GM23338 (cell line): Measurements from ENCODE around the gene FHAD1.

Experiments used
- CREB1 ChIP-seq: fragments of 250-450 bp; sonication (Bioruptor Pico); IDR thresholded peaks from 2 replicates; pipeline ENCODE4 v1.5.0; 2020; ENCODE audit warnings: low read depth, mild to moderate bottlenecking, moderate library complexity
- EZH2 ChIP-seq: fragments of 200-600 bp; sonication (generic); IDR thresholded peaks from one replicate; pipeline ENCODE4 v1.8.0; 2017; ENCODE audit warnings: antibody characterized with exemption, mild to moderate bottlenecking, low read depth; ENCODE audit not compliant: unreplicated experiment
- EZH2phosphoT487 ChIP-seq: fragments of 200-600 bp; sonication (generic); IDR thresholded peaks from one replicate; pipeline ENCODE4 v1.8.1; 2018; ENCODE audit warnings: antibody characterized with exemption; ENCODE audit not compliant: unreplicated experiment
- JUNB ChIP-seq: IDR thresholded peaks from one replicate; pipeline ENCODE4 v1.6.1; 2016; ENCODE audit warnings: antibody characterized with exemption; ENCODE audit not compliant: unreplicated experiment
- NANOG ChIP-seq: IDR thresholded peaks from 2 replicates; pipeline ENCODE4 v1.6.1; 2016; ENCODE audit warnings: antibody characterized with exemption, borderline replicate concordance
- POLR2AphosphoS5 ChIP-seq: IDR thresholded peaks from 2 replicates; pipeline ENCODE4 v1.6.1; 2016; ENCODE audit warnings: antibody characterized with exemption, low read depth
- TF ChIP-seq, protein P1 (sequence below), 2 experiments: fragments of 200-600 bp in 1 of 2; sonication (generic) in 1 of 2; conservative IDR thresholded peaks; 2 replicates each; pipeline versions ENCODE4 v1.5.1 to v1.6.1; 2016 to 2017; ENCODE audit warnings: antibody characterized with exemption in 2 of 2, low read depth in 2 of 2, mild to moderate bottlenecking in 2 of 2, moderate library complexity in 1 of 2
- TF ChIP-seq, protein P2 (sequence below): IDR thresholded peaks from one replicate; pipeline ENCODE4 v1.6.1; 2018; ENCODE audit warnings: antibody characterized with exemption; ENCODE audit not compliant: unreplicated experiment
- TF ChIP-seq, protein P3 (sequence below): IDR thresholded peaks from 2 replicates; pipeline ENCODE4 v1.6.1; 2016; ENCODE audit warnings: antibody characterized with exemption
- TF ChIP-seq, protein P4 (sequence below): fragments of 250-450 bp; sonication (Bioruptor Pico); IDR thresholded peaks from 2 replicates; pipeline ENCODE4 v1.5.0; 2020; ENCODE audit warnings: mild to moderate bottlenecking, moderate library complexity

DNA sequence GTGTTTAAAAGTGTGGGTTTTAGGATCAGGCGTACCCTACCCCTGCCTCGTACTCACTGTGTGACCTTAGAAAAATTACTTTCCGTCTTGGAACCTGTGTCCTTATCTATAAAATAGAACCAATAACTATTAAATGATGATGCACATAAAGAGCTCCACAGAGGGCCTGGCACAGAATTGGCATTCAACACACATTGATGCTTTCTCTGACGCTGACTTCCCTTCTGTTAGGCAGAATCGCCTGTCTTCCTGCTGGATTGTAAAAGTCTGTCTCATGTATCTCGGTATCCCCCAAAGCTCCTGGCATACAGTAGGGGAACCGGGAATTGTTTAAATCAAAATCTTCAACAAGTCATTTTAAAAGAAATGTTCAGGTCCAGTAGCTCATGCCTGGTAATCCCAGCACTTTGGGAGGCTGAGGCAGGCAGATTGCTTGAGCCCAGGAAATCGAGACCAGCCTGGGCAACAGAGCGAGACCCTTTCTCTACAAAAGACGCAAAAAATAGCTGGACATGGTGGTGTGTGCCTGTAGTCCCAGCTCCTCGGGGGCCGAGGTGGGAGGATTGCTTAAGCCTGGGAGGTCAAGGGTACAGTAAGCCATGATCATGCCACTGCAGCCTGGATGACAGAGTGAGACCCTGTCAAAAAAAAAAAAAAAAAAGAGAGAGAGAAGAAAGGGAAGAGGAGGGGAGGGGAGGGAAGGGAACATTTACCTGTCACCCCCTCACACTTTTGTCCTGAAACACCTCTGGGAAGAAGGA is 41.3 kb upstream of the FHAD1 start:
- TF ChIP-seq POLR2AphosphoS5, result no peak
- TF ChIP-seq, protein P1, sequence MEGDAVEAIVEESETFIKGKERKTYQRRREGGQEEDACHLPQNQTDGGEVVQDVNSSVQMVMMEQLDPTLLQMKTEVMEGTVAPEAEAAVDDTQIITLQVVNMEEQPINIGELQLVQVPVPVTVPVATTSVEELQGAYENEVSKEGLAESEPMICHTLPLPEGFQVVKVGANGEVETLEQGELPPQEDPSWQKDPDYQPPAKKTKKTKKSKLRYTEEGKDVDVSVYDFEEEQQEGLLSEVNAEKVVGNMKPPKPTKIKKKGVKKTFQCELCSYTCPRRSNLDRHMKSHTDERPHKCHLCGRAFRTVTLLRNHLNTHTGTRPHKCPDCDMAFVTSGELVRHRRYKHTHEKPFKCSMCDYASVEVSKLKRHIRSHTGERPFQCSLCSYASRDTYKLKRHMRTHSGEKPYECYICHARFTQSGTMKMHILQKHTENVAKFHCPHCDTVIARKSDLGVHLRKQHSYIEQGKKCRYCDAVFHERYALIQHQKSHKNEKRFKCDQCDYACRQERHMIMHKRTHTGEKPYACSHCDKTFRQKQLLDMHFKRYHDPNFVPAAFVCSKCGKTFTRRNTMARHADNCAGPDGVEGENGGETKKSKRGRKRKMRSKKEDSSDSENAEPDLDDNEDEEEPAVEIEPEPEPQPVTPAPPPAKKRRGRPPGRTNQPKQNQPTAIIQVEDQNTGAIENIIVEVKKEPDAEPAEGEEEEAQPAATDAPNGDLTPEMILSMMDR (conservative IDR thresholded peaks at IDR 0.05; ENCODE audit: low read depth in 2 of 2), result no peak
- no peak for TF ChIP-seq EZH2
- TF ChIP-seq NANOG, result no peak
- no peak for TF ChIP-seq EZH2phosphoT487
- TF ChIP-seq, protein P2, sequence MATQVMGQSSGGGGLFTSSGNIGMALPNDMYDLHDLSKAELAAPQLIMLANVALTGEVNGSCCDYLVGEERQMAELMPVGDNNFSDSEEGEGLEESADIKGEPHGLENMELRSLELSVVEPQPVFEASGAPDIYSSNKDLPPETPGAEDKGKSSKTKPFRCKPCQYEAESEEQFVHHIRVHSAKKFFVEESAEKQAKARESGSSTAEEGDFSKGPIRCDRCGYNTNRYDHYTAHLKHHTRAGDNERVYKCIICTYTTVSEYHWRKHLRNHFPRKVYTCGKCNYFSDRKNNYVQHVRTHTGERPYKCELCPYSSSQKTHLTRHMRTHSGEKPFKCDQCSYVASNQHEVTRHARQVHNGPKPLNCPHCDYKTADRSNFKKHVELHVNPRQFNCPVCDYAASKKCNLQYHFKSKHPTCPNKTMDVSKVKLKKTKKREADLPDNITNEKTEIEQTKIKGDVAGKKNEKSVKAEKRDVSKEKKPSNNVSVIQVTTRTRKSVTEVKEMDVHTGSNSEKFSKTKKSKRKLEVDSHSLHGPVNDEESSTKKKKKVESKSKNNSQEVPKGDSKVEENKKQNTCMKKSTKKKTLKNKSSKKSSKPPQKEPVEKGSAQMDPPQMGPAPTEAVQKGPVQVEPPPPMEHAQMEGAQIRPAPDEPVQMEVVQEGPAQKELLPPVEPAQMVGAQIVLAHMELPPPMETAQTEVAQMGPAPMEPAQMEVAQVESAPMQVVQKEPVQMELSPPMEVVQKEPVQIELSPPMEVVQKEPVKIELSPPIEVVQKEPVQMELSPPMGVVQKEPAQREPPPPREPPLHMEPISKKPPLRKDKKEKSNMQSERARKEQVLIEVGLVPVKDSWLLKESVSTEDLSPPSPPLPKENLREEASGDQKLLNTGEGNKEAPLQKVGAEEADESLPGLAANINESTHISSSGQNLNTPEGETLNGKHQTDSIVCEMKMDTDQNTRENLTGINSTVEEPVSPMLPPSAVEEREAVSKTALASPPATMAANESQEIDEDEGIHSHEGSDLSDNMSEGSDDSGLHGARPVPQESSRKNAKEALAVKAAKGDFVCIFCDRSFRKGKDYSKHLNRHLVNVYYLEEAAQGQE, result no peak
- no peak for TF ChIP-seq CREB1 (CRISPR knock-in tag)
- no peak for TF ChIP-seq JUNB
- TF ChIP-seq, protein P3, sequence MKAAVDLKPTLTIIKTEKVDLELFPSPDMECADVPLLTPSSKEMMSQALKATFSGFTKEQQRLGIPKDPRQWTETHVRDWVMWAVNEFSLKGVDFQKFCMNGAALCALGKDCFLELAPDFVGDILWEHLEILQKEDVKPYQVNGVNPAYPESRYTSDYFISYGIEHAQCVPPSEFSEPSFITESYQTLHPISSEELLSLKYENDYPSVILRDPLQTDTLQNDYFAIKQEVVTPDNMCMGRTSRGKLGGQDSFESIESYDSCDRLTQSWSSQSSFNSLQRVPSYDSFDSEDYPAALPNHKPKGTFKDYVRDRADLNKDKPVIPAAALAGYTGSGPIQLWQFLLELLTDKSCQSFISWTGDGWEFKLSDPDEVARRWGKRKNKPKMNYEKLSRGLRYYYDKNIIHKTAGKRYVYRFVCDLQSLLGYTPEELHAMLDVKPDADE, result no peak
- TF ChIP-seq, protein P4, sequence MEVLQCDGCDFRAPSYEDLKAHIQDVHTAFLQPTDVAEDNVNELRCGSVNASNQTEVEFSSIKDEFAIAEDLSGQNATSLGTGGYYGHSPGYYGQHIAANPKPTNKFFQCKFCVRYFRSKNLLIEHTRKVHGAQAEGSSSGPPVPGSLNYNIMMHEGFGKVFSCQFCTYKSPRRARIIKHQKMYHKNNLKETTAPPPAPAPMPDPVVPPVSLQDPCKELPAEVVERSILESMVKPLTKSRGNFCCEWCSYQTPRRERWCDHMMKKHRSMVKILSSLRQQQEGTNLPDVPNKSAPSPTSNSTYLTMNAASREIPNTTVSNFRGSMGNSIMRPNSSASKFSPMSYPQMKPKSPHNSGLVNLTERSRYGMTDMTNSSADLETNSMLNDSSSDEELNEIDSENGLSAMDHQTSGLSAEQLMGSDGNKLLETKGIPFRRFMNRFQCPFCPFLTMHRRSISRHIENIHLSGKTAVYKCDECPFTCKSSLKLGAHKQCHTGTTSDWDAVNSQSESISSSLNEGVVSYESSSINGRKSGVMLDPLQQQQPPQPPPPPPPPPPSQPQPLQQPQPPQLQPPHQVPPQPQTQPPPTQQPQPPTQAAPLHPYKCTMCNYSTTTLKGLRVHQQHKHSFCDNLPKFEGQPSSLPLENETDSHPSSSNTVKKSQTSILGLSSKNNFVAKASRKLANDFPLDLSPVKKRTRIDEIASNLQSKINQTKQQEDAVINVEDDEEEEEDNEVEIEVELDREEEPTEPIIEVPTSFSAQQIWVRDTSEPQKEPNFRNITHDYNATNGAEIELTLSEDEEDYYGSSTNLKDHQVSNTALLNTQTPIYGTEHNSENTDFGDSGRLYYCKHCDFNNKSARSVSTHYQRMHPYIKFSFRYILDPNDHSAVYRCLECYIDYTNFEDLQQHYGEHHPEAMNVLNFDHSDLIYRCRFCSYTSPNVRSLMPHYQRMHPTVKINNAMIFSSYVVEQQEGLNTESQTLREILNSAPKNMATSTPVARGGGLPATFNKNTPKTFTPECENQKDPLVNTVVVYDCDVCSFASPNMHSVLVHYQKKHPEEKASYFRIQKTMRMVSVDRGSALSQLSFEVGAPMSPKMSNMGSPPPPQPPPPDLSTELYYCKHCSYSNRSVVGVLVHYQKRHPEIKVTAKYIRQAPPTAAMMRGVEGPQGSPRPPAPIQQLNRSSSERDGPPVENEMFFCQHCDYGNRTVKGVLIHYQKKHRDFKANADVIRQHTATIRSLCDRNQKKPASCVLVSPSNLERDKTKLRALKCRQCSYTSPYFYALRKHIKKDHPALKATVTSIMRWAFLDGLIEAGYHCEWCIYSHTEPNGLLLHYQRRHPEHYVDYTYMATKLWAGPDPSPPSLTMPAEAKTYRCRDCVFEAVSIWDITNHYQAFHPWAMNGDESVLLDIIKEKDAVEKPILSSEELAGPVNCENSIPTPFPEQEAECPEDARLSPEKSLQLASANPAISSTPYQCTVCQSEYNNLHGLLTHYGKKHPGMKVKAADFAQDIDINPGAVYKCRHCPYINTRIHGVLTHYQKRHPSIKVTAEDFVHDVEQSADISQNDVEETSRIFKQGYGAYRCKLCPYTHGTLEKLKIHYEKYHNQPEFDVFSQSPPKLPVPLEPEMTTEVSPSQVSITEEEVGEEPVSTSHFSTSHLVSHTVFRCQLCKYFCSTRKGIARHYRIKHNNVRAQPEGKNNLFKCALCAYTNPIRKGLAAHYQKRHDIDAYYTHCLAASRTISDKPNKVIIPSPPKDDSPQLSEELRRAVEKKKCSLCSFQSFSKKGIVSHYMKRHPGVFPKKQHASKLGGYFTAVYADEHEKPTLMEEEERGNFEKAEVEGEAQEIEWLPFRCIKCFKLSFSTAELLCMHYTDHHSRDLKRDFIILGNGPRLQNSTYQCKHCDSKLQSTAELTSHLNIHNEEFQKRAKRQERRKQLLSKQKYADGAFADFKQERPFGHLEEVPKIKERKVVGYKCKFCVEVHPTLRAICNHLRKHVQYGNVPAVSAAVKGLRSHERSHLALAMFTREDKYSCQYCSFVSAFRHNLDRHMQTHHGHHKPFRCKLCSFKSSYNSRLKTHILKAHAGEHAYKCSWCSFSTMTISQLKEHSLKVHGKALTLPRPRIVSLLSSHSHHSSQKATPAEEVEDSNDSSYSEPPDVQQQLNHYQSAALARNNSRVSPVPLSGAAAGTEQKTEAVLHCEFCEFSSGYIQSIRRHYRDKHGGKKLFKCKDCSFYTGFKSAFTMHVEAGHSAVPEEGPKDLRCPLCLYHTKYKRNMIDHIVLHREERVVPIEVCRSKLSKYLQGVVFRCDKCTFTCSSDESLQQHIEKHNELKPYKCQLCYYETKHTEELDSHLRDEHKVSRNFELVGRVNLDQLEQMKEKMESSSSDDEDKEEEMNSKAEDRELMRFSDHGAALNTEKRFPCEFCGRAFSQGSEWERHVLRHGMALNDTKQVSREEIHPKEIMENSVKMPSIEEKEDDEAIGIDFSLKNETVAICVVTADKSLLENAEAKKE (CRISPR knock-in tag), result no peak
